Vagina (tissue), 2 donors: Measurements from ENCODE around the gene TRPM1. TPM values are rescaled to one million over a fixed set of nuclear protein-coding genes. Genes with fewer than 3 reads are reported as not detected.

Experiments used
- DNase-seq, 2 donors: peaks; one replicate each; pipeline ENCODE4 v3.0.0-alpha.2; 2017; ENCODE audit errors: extremely low spot score in 2 of 2
- H3K27ac ChIP-seq: fragments of 200-600 bp; sonication (generic); one replicate; pipeline ENCODE4 v1.5.1; 2019
- H3K27me3 ChIP-seq: fragments of 200-600 bp; sonication (generic); one replicate; pipeline ENCODE4 v1.5.1; 2019
- H3K36me3 ChIP-seq, 2 donors: fragments of 200-600 bp; sonication (generic); one replicate each; pipeline ENCODE4 v1.5.1; 2017 to 2019
- H3K4me1 ChIP-seq: fragments of 200-600 bp; sonication (generic); one replicate; pipeline ENCODE4 v1.5.1; 2019
- H3K4me3 ChIP-seq, 2 donors: fragments of 200-600 bp; sonication (generic); 1 replicate in 1 of 2; 2 replicates in 1 of 2; pipeline ENCODE4 v1.5.1; 2016 to 2019
- H3K9me3 ChIP-seq: fragments of 200-600 bp; sonication (generic); one replicate; pipeline ENCODE4 v1.5.1; 2019
- POLR2A ChIP-seq, 2 donors: fragments of 450-650 bp; IDR thresholded peaks; one replicate each; pipeline ENCODE4 v1.6.1; 2017; ENCODE audit warnings: antibody characterized with exemption in 2 of 2, mild to moderate bottlenecking in 2 of 2, moderate library complexity in 2 of 2
- POLR2AphosphoS5 ChIP-seq, 2 donors: sonication (generic); formaldehyde crosslinking; IDR thresholded peaks; one replicate each; pipeline ENCODE4 v1.9.0; 2017; ENCODE audit warnings: antibody characterized with exemption in 2 of 2, mild to moderate bottlenecking in 2 of 2, low read depth in 1 of 2; ENCODE audit not compliant: insufficient read depth in 1 of 2
- intact Hi-C: fragments of 100-400 bp; cut with DNase I; formaldehyde crosslinking; loops from one replicate; pipeline ENCODE4 v1.15.1; 2023
- total RNA-seq: library from RNA; depleted of rRNA; stranded (reverse); fragments of >200 nt; gene quantifications from one replicate; pipeline ENCODE4 v1.2.3, GENCODE V29; 2016
- TF ChIP-seq, protein P1 (sequence below), 3 experiments: fragments of 450-650 bp in 2 of 3; fragments of 200-600 bp in 1 of 3; sonication (generic) in 1 of 3; IDR thresholded peaks; one replicate each; pipeline ENCODE4 v1.5.1; 2017 to 2019; ENCODE audit warnings: antibody characterized with exemption in 3 of 3, mild to moderate bottlenecking in 2 of 3, moderate library complexity in 2 of 3

The TRPM1 gene
- total RNA-seq, 1 donor from 2014 or later, result not detected

DNA sequence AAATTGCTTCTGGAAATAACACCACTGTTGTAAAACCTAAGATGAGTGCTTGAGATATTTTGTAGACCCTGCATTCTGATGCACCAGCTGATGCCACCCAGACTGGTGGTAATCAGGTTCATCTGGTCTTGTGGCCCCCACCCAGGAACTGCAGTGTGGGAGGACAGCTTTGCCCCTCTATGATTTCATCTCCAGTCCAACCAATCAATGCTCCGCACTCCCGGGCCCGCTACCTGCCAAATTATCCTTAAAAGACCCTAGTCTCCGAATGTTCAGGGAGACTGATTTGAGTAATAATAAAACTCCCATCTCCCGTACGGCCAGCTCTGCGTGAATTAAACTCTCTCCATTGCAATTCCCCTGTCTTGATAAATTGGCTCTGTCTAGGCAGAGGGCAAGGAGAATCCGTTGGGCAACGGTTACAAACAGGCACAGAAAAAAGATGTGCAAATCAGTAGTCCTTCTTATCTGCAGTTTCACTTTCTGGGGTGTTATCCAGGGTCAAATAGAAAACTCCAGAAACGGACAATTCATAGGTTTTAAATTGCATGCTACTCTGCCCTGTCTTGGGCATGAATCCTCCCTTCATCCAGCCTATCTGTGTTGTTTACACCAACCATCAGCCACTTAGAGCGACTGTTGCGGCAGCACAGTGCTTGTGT lies 29.2 kb upstream of the TRPM1 start:
- intact Hi-C loops, result no loop called here
- no peaks in the 10 kb centered on the region for H3K27me3 ChIP-seq
- H3K36me3 ChIP-seq, result no peaks in the 10 kb centered on the region
- H3K4me1 ChIP-seq, result peaks cover 9% of the 10 kb centered on the region
- no peaks in the 10 kb centered on the region for H3K9me3 ChIP-seq
- peak in 1 of 2 donors; percentile 37 for DNase-seq
- no peak overlapping the region for H3K27ac ChIP-seq
- no peak overlapping the region for H3K4me3 ChIP-seq
- TF ChIP-seq POLR2A (IDR thresholded peaks at IDR 0.05), result no peak
- TF ChIP-seq, protein P1, sequence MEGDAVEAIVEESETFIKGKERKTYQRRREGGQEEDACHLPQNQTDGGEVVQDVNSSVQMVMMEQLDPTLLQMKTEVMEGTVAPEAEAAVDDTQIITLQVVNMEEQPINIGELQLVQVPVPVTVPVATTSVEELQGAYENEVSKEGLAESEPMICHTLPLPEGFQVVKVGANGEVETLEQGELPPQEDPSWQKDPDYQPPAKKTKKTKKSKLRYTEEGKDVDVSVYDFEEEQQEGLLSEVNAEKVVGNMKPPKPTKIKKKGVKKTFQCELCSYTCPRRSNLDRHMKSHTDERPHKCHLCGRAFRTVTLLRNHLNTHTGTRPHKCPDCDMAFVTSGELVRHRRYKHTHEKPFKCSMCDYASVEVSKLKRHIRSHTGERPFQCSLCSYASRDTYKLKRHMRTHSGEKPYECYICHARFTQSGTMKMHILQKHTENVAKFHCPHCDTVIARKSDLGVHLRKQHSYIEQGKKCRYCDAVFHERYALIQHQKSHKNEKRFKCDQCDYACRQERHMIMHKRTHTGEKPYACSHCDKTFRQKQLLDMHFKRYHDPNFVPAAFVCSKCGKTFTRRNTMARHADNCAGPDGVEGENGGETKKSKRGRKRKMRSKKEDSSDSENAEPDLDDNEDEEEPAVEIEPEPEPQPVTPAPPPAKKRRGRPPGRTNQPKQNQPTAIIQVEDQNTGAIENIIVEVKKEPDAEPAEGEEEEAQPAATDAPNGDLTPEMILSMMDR (IDR thresholded peaks at IDR 0.05), result no peak
- no peak for TF ChIP-seq POLR2AphosphoS5 (IDR thresholded peaks at IDR 0.05; ENCODE audit: insufficient read depth in 1 of 2, low read depth in 1 of 2)

GRCh38 chr15:31129769-31130303 lies 28.3 kb upstream of the TRPM1 start:
- no peak for TF ChIP-seq POLR2A (IDR thresholded peaks at IDR 0.05)
- TF ChIP-seq, protein P1 (IDR thresholded peaks at IDR 0.05), result no peak
- no peak for TF ChIP-seq POLR2AphosphoS5 (IDR thresholded peaks at IDR 0.05; ENCODE audit: insufficient read depth in 1 of 2, low read depth in 1 of 2)

DNA sequence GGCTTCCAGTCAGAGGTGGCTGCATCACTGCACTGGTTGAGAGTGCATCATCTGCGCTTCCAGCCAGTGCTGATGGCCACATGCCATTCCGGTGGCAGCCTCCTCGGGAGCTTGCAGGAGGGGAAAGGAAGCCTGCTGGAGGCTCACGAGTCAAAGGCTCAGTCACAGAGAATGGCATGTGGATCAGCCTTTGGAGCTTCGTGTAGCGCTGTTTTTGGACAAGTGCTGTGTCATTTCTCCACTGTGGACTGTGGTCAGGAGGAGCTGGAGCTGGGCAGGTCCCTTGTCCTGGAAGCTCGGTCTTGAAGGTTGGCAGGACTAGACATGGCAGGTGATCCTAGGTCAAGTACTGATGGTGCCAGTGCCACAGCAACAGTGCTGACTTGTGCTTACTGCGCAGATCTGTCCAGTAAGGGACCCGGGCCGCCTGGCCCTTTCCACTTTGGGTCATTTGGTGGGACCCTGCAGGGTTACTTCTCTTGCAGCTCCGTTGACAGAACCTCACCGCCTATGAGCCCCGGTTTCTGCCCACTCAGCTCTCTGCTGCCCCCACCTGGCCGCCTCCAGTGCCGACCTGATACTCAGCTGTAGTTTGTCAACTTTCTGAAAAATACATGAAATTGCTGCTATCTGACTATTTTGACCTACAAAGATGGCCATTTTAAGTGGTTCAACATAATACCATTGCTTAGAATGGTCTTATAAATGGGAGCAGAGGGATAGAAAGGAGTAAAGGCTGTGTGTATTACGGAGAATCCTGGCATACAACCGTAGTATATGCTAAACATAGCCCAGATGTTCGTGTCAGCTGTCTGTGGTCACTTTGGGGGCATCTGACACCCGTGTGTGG lies 27.6 kb upstream of the TRPM1 start:
- Histone ChIP-seq H3K27ac (no peak overlapping the region), H3K9me3 (no peaks in the 10 kb centered on the region), H3K4me1 (peaks cover 9% of the 10 kb centered on the region), H3K4me3 (no peak overlapping the region), H3K36me3 (no peaks in the 10 kb centered on the region), H3K27me3 (no peaks in the 10 kb centered on the region)
- peak in 1 of 2 donors; percentile 81 for DNase-seq
- intact Hi-C loops, result no loop called here
- TF ChIP-seq, protein P1 (IDR thresholded peaks at IDR 0.05), result peak; percentile 71 to 90 (median 75)
- TF ChIP-seq POLR2A (IDR thresholded peaks at IDR 0.05), result no peak

More at GRCh38 chr15:31129769-31130303, 28.3 kb upstream of the TRPM1 start:
- Histone ChIP-seq H3K27ac (no peak overlapping the region), H3K4me3 (no peak overlapping the region), H3K27me3 (no peaks in the 10 kb centered on the region), H3K9me3 (no peaks in the 10 kb centered on the region), H3K36me3 (no peaks in the 10 kb centered on the region), H3K4me1 (peaks cover 9% of the 10 kb centered on the region)
- peak in 1 of 2 donors; percentile 77 for DNase-seq
- intact Hi-C loops, result no loop called here

- intact Hi-C loops, result no loop called here
- no peaks in the 10 kb centered on the region for H3K9me3 ChIP-seq
- H3K27ac ChIP-seq, result no peak overlapping the region
- no peaks in the 10 kb centered on the region for H3K27me3 ChIP-seq
- TF ChIP-seq POLR2AphosphoS5 (IDR thresholded peaks at IDR 0.05; ENCODE audit: insufficient read depth in 1 of 2, low read depth in 1 of 2) (no peak), POLR2A (IDR thresholded peaks at IDR 0.05) (no peak)
- TF ChIP-seq, protein P1 (IDR thresholded peaks at IDR 0.05), result no peak
- peak in 1 of 2 donors; percentile 91 for DNase-seq
- H3K4me1 ChIP-seq, result peaks cover 9% of the 10 kb centered on the region
- H3K4me3 ChIP-seq, result no peak overlapping the region
- H3K36me3 ChIP-seq, result no peaks in the 10 kb centered on the region
Observed at GRCh38 chr15:31128477-31128876, 27.0 kb upstream of the TRPM1 start.
